ENCODE results near the gene GABRG2. TPM values are rescaled to one million over a fixed set of nuclear protein-coding genes. Genes with fewer than 3 reads are reported as not detected.

GABRG2 gene
- total RNA-seq, 1 donor from 2014 or later = 0.81 TPM

GRCh38 chr5:162174358-162174974 lies 106.9 kb downstream of the GABRG2 start:
- no peaks in the 10 kb centered on the region for H3K27me3 Mint-ChIP-seq
- no peak for TF ChIP-seq CTCF (IDR thresholded peaks at IDR 0.05; ENCODE audit: unreplicated experiment)
- H3K36me3 Mint-ChIP-seq (ENCODE audit: insufficient read depth) = no peaks in the 10 kb centered on the region
- no peak overlapping the region for H3K27ac Mint-ChIP-seq
- no peaks in the 10 kb centered on the region for H3K9me3 Mint-ChIP-seq (ENCODE audit: low read depth)
- H3K4me1 Mint-ChIP-seq (ENCODE audit: low read depth) = peaks cover 4% of the 10 kb centered on the region
- DNase-seq (ENCODE audit: low spot score, unreplicated experiment) = no peak
- H3K4me3 Mint-ChIP-seq (ENCODE audit: low read depth) = no peak overlapping the region

GRCh38 chr5:162187371-162187770 lies 119.8 kb downstream of the GABRG2 start:
- no peaks in the 10 kb centered on the region for H3K4me1 Mint-ChIP-seq (ENCODE audit: low read depth)
- no peak overlapping the region for H3K27ac Mint-ChIP-seq
- no peak for DNase-seq (ENCODE audit: low spot score, unreplicated experiment)
- H3K27me3 Mint-ChIP-seq = no peaks in the 10 kb centered on the region
- no peak overlapping the region for H3K4me3 Mint-ChIP-seq (ENCODE audit: low read depth)
- peaks cover 9% of the 10 kb centered on the region for H3K9me3 Mint-ChIP-seq (ENCODE audit: low read depth)
- no peak for TF ChIP-seq CTCF (IDR thresholded peaks at IDR 0.05; ENCODE audit: unreplicated experiment)
- H3K36me3 Mint-ChIP-seq (ENCODE audit: insufficient read depth) = no peaks in the 10 kb centered on the region

GRCh38 chr5:162189719-162190118 lies 122.1 kb downstream of the GABRG2 start:
- TF ChIP-seq CTCF (IDR thresholded peaks at IDR 0.05; ENCODE audit: unreplicated experiment) = no peak
- H3K36me3 Mint-ChIP-seq (ENCODE audit: insufficient read depth) = no peaks in the 10 kb centered on the region
- H3K9me3 Mint-ChIP-seq (ENCODE audit: low read depth) = peaks cover 9% of the 10 kb centered on the region
- H3K27me3 Mint-ChIP-seq = no peaks in the 10 kb centered on the region
- no peak overlapping the region for H3K4me3 Mint-ChIP-seq (ENCODE audit: low read depth)
- H3K4me1 Mint-ChIP-seq (ENCODE audit: low read depth) = no peaks in the 10 kb centered on the region
- no peak overlapping the region for H3K27ac Mint-ChIP-seq
- no peak for DNase-seq (ENCODE audit: low spot score, unreplicated experiment)

- Mint-ChIP-seq H3K27ac (no peak overlapping the region), H3K4me3 (ENCODE audit: low read depth) (no peak overlapping the region), H3K36me3 (ENCODE audit: insufficient read depth) (no peaks in the 10 kb centered on the region), H3K4me1 (ENCODE audit: low read depth) (no peaks in the 10 kb centered on the region), H3K27me3 (no peaks in the 10 kb centered on the region), H3K9me3 (ENCODE audit: low read depth) (no peaks in the 10 kb centered on the region)
- DNase-seq (ENCODE audit: low spot score, unreplicated experiment) = no peak
- TF ChIP-seq CTCF (IDR thresholded peaks at IDR 0.05; ENCODE audit: unreplicated experiment) = no peak
Observed at GRCh38 chr5:162193012-162193411, 125.4 kb downstream of the GABRG2 start.

- Mint-ChIP-seq H3K9me3 (ENCODE audit: low read depth) (no peaks in the 10 kb centered on the region), H3K27me3 (no peaks in the 10 kb centered on the region), H3K4me3 (ENCODE audit: low read depth) (no peak overlapping the region), H3K4me1 (ENCODE audit: low read depth) (no peaks in the 10 kb centered on the region), H3K36me3 (ENCODE audit: insufficient read depth) (no peaks in the 10 kb centered on the region), H3K27ac (no peak overlapping the region)
- TF ChIP-seq CTCF (IDR thresholded peaks at IDR 0.05; ENCODE audit: unreplicated experiment) = no peak
- no peak for DNase-seq (ENCODE audit: low spot score, unreplicated experiment)
Observed at GRCh38 chr5:162196351-162196750, 128.8 kb downstream of the GABRG2 start.

Data from progenitor cell of endocrine pancreas (in vitro differentiated cells).